GM04504 (cell line): Measurements from ENCODE around the gene OTULINL.

ENCODE experiments used
- DNase-seq: peaks from one replicate; pipeline ENCODE4 v3.0.0-alpha.2; 2012; ENCODE audit warnings: low read depth

The OTULINL gene

DNA sequence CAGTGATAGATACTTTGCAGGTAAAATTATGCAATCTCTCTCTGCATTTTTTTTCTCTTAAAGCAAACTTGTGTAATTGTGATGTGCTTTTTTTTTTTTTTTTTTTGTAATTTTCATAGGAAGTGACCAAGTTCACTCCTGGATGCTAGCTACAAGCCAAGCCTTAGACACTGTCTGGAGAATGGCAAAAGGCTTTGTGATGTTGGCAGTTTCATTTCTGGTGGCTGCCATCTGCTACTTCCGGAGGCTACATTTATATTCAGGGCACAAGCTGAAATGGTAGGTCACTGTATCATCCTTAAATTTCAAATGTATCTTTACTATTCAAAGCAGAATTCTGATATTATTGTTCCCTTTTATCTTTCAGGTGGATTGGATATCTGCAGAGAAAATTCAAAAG, 19.3 kb downstream of the OTULINL start:
- DNase-seq, result no peak

GRCh38 chr5:14603141-14603540, 21.5 kb downstream of the OTULINL start:
- no peak for DNase-seq

- no peak for DNase-seq
These were observed 25.5 kb downstream of the OTULINL start for GRCh38 chr5:14607104-14607503.

GRCh38 chr5:14608169-14608568, 26.6 kb downstream of the OTULINL start:
- DNase-seq, result no peak

DNA sequence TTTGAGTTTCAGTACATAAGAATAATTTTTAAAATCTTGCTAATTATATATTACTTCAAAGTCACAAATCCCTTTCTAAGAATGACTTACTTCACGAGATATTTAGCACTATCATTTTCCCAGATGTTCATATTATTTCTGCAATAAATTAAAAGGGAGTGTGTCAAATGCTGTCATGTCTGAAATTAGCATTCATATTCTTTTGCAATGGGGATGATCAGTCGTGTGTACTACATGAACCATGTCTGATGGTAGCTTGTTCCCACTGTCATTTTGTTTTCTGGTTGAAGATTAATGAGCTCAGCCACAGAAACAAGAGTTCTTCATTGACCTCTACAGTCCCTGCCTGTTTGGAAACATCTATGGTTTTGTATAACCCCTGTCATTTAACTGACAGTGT, 30.1 kb downstream of the OTULINL start:
- no peak for DNase-seq

- DNase-seq, result no peak
These were observed 32.9 kb downstream of the OTULINL start for GRCh38 chr5:14614490-14614889.

DNA sequence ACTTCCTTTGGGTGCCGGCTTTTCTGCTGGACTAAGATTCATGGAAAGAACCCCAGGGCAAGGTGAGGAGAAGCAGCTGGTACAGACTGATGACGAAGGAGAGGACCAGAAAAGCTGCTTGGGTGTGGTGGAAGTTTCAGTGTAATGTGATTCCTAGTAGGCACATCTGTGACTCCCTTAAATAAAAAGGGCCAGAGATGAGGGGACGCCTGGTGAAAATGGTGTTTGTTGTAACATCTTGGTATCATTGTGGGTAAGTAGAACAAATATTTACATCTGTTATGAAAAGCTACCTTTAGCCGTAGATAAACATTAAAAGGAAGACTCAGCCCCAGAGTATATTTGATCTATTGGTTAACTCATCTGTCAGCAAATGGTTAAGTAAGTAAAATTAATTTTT, 33.8 kb downstream of the OTULINL start:
- DNase-seq, result no peak

- no peak for DNase-seq
These were observed 35.8 kb downstream of the OTULINL start for GRCh38 chr5:14617441-14617840.

GRCh38 chr5:14627270-14627669, 45.7 kb downstream of the OTULINL start:
- no peak for DNase-seq

DNA sequence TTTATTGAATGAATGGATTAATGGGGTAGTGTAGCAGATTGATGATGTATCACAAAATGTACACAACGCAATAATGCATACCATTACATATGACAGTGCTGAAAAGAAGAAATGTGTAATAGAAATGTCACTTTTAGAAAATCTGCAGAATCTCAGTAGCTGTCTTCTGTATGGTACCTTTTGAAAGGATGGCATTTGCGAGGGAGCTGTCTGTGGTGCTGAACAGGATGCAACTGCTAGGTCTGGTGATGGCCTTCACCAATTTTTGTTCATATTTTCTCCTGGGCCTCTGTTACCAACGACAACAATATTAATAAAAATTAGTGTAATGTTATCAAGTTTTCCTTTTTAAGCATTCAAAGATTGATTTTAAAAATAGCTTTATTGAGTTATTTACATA, 46.8 kb downstream of the OTULINL start:
- DNase-seq, result peak; percentile 32

DNA sequence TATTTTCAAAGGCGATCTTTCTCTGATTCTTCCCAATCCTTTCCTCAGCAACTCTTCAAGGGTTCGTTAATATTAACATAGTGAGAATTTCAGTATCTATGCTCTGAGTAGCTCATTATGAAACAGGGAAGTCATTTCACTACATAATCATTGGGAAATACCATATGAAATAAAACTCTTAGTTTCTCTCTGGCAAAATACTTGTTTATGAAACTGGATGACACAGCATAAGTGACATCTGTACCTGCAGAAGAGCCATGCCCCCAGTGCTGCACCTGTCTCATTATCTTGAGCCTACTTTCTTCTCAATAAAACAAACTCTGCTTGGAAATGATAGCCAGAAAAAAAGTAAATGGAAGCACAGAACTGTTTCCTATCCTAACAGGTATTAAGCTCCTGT, 49.1 kb downstream of the OTULINL start:
- DNase-seq, result no peak

DNA sequence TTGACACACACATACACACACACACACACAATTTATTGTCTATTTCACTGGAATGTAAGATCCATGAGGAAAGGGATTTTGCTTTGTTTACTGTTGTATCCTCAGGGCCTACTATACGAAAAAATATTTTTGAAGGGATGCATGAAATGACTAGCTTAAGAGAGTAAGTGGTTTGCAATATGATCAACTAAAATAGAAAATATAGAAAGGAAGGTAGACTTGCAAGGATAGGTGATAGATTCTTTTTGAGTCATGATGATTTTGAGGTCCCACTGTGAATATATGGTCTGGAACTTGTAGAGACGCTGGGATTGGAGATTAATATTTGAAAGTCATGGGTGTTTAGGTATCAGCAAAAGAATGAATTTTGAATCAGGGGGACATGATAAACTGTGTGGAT, 54.1 kb downstream of the OTULINL start:
- DNase-seq, result no peak

DNA sequence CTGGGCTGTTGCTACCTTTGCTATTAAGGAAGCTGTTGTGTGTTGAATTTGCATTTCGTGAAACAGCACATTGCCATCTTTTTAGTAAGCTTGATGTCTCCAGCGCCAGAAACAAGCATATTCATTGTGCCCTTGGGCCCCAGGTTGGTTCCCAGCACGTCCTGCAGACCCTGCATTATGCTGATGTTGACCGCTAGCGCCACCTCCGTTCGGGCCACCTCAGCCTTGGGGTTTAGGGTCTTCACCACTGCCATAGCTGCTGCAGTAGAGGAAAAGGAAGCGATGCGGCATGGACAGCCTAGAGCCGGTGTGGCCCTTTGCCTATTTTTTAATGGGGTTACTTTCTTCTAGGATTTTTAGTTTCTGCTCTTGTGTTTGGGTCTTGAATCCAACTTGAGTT, 59.2 kb downstream of the OTULINL start:
- DNase-seq, result no peak

GRCh38 chr5:14644623-14645237, 63.1 kb downstream of the OTULINL start:
- no peak for DNase-seq

DNA sequence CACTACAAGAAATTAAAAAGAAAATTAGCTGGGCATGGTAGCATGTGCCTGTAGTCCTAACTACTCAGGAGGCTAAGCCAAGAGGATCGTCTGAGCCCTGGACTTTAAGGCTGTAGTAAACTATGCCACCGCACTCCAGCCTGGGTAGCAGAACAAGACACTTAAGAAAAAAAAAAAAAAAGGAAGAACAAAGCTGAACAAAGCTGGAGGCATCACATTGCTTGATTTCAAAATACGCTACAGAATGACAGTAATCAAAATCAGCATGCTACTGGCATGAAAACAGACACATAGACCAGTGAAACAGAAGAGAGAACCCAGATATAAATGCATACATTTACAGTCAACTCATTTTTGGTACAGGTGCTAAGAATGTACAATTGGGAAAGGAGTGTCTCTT, 68.5 kb downstream of the OTULINL start:
- DNase-seq, result no peak

DNA sequence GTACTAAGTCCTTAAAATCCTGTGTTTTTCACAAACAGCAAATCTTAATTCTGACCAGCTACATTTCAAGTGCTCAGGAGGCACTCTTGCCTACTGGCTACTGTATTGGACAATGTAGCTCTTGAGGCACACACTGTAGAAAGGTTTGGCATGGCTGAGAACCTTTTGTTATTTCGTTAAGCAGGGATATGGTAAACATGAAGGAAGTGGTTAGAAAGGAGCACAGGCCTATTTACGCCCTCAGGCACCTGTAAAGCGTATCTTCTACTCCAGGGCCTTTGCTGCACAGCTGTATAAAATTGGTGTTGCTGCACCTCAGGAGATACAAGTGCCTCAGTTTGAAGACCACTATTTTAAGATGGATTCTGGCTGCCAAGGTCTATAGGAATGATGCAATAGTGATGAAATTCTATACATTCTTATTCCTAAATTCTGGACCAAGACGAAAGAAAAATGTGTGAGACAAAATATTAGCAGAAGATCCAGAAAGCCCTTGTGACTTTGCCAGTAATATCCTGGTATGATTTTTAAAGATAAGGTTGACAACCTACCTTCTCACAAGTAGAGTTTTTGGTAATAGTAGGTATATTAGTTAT, 73.7 kb downstream of the OTULINL start:
- DNase-seq, result no peak

- no peak for DNase-seq
These were observed 75.3 kb downstream of the OTULINL start for GRCh38 chr5:14656898-14657297.

GRCh38 chr5:14659821-14660607, 78.4 kb downstream of the OTULINL start:
- peak; percentile 27 for DNase-seq

DNA sequence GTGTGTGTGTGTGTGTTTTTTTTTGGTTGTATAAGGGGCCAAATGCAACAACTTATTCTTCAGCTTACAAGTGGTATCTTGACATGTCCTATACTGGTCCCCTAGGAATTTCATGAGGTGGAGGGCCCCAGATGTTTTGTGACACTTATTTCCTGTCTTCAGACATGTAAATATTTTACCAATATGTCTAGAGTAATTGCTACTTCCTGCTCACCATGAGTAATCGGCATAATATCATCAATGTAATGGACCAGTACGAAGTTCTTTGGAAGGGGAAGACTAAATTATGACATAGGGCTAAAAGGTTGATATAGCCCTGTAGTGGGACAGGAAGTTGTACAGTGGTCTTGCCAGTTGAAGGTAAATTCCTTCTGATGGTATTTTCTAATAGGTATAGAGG, 79.2 kb downstream of the OTULINL start:
- no peak for DNase-seq
